Panc1 (cell line): ENCODE data around the gene CNKSR3. TPM values are rescaled to one million over a fixed set of nuclear protein-coding genes. Genes with fewer than 3 reads are reported as not detected.

Experiments used
- ATAC-seq: fragments of 200-7000 bp; cut with Tn5 transposase; 2 replicates; pipeline ENCODE4 v1.9.1; 2020; ENCODE audit warnings: mild to moderate bottlenecking, moderate library complexity
- BruUV-seq: library from RNA; stranded (reverse); fragments of 400-500 nt; replicated peaks from 2 replicates; lab custom pipeline; 2021; lab: Mats Ljungman, UMichigan
- CTCF ChIA-PET: fragments of 300-600 bp; sonication (Branson Sonifier 250); formaldehyde crosslinking; loops from one replicate; lab custom pipeline; 2022; ENCODE audit warnings: antibody characterized with exemption; lab: Charles Lee
- POLR2A ChIA-PET: fragments of 300-600 bp; sonication (Branson Sonifier 250); formaldehyde crosslinking; loops from one replicate; lab custom pipeline; 2022; ENCODE audit warnings: antibody characterized with exemption; lab: Charles Lee
- DNase-seq: peaks from one replicate; pipeline ENCODE4 v3.0.0-alpha.2; 2010; ENCODE audit warnings: low read depth, low spot score
- H3K27ac ChIP-seq: 2 replicates; pipeline ENCODE4 v1.5.1; 2011; ENCODE audit warnings: mild to moderate bottlenecking, low read length, inconsistent platforms
- H3K27me3 ChIP-seq: fragments of 200-500 bp; sonication (Bioruptor generic); 2 replicates; pipeline ENCODE4 v1.6.0; 2014; ENCODE audit warnings: low read length, inconsistent platforms; ENCODE audit not compliant: control insufficient read depth, insufficient read depth
- H3K36me3 ChIP-seq: fragments of 200-500 bp; sonication (Bioruptor generic); 2 replicates; pipeline ENCODE4 v1.5.1; 2014; ENCODE audit warnings: inconsistent platforms, mild to moderate bottlenecking, low read length, moderate library complexity; ENCODE audit not compliant: control insufficient read depth, insufficient read depth
- H3K4me1 ChIP-seq: 2 replicates; pipeline ENCODE4 v1.5.1; 2011; ENCODE audit warnings: inconsistent platforms, mild to moderate bottlenecking, low read length, moderate library complexity; ENCODE audit not compliant: control insufficient read depth, insufficient read depth
- H3K4me3 ChIP-seq, 2 experiments: 2 replicates each; pipeline ENCODE4 v1.5.1; 2011 to 2012; ENCODE audit warnings: low read depth in 2 of 2, low read length in 2 of 2, mild to moderate bottlenecking in 2 of 2, inconsistent platforms in 1 of 2, moderate library complexity in 1 of 2
- H3K9me3 ChIP-seq: fragments of 200-500 bp; sonication (Bioruptor generic); 2 replicates; pipeline ENCODE4 v1.5.1; 2014; ENCODE audit warnings: low read depth, mild to moderate bottlenecking, inconsistent platforms, low read length, moderate library complexity; ENCODE audit not compliant: control insufficient read depth, insufficient read depth
- POLR2AphosphoS5 ChIP-seq: IDR thresholded peaks from 2 replicates; pipeline ENCODE4 v1.6.1; 2012; ENCODE audit warnings: mild to moderate bottlenecking, low read depth, low read length, moderate library complexity
- SIN3A ChIP-seq: IDR thresholded peaks from 2 replicates; pipeline ENCODE4 v1.6.1; 2012; ENCODE audit warnings: low read depth, mild to moderate bottlenecking, low read length, moderate library complexity, borderline replicate concordance; ENCODE audit not compliant: insufficient read depth
- TCF7L2 ChIP-seq: IDR thresholded peaks from 2 replicates; pipeline ENCODE4 v1.6.1; 2011; ENCODE audit warnings: mild to moderate bottlenecking, low read depth, low read length, inconsistent platforms
- in situ Hi-C: cut with HindIII; loops from 2 replicates; pipeline ENCODE4 v1.10.0; 2016; ENCODE audit warnings: low sequenced_read_pairs, low pct_unique_long_range_greater_than_20kb
- intact Hi-C: fragments of 100-400 bp; cut with micrococcal nuclease; formaldehyde crosslinking; loops from one replicate; pipeline ENCODE4 v1.10.0; 2022; ENCODE audit not compliant: unreplicated experiment
- total RNA-seq: library from RNA; stranded (reverse); gene quantifications from one replicate; pipeline ENCODE4 v1.2.1, GENCODE V29; 2021; ENCODE audit not compliant: unreplicated experiment
- TF ChIP-seq, protein P1 (sequence below): fragments of 450-650 bp; IDR thresholded peaks from 2 replicates; pipeline ENCODE4 v1.5.1; 2017; ENCODE audit warnings: mild to moderate bottlenecking
- TF ChIP-seq, protein P2 (sequence below), 2 experiments: IDR thresholded peaks; 2 replicates each; pipeline ENCODE4 v1.6.1; 2011 to 2012; ENCODE audit warnings: low read depth in 2 of 2, control low read depth in 1 of 2, low read length in 1 of 2, mild to moderate bottlenecking in 1 of 2, moderate library complexity in 1 of 2; ENCODE audit not compliant: insufficient read depth in 1 of 2

The CNKSR3 gene
- total RNA-seq, 1 experiment from 2014 or later = 18.2 TPM

DNA sequence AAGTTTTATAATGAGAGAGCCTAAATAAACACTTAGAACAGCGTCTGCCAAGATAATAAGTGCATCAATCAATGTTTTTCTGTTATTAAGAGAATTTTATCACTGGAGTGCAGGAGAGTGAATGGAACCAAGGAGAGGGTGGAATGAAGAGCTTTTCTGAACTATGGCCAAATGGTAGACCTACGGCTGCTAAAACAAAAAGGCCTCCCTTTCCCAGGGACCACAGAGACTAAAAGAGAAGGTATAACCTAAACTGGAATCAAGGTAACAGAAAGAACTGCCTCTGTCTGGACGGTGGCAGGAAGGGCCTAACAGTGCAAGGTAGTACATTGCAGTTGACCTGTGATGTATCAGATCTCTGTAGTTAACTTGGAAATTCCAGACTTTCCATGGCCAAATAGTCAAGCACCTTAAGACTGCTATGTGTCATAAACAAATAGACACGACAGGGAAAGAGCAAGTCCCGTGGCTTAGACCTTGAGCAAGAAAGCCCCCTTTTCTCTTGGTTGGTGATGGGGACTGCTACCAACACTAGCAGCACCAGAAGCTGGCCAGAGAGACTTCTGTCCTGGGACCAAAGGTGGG lies 5.5 kb downstream of the CNKSR3 start:
- TF ChIP-seq, protein P1, sequence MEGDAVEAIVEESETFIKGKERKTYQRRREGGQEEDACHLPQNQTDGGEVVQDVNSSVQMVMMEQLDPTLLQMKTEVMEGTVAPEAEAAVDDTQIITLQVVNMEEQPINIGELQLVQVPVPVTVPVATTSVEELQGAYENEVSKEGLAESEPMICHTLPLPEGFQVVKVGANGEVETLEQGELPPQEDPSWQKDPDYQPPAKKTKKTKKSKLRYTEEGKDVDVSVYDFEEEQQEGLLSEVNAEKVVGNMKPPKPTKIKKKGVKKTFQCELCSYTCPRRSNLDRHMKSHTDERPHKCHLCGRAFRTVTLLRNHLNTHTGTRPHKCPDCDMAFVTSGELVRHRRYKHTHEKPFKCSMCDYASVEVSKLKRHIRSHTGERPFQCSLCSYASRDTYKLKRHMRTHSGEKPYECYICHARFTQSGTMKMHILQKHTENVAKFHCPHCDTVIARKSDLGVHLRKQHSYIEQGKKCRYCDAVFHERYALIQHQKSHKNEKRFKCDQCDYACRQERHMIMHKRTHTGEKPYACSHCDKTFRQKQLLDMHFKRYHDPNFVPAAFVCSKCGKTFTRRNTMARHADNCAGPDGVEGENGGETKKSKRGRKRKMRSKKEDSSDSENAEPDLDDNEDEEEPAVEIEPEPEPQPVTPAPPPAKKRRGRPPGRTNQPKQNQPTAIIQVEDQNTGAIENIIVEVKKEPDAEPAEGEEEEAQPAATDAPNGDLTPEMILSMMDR = no peak
- TF ChIP-seq, protein P2, sequence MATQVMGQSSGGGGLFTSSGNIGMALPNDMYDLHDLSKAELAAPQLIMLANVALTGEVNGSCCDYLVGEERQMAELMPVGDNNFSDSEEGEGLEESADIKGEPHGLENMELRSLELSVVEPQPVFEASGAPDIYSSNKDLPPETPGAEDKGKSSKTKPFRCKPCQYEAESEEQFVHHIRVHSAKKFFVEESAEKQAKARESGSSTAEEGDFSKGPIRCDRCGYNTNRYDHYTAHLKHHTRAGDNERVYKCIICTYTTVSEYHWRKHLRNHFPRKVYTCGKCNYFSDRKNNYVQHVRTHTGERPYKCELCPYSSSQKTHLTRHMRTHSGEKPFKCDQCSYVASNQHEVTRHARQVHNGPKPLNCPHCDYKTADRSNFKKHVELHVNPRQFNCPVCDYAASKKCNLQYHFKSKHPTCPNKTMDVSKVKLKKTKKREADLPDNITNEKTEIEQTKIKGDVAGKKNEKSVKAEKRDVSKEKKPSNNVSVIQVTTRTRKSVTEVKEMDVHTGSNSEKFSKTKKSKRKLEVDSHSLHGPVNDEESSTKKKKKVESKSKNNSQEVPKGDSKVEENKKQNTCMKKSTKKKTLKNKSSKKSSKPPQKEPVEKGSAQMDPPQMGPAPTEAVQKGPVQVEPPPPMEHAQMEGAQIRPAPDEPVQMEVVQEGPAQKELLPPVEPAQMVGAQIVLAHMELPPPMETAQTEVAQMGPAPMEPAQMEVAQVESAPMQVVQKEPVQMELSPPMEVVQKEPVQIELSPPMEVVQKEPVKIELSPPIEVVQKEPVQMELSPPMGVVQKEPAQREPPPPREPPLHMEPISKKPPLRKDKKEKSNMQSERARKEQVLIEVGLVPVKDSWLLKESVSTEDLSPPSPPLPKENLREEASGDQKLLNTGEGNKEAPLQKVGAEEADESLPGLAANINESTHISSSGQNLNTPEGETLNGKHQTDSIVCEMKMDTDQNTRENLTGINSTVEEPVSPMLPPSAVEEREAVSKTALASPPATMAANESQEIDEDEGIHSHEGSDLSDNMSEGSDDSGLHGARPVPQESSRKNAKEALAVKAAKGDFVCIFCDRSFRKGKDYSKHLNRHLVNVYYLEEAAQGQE (IDR thresholded peaks at IDR 0.05; ENCODE audit: insufficient read depth in 1 of 2, low read depth in 2 of 2, low read length in 1 of 2) = no peak
- TF ChIP-seq POLR2AphosphoS5 = no peak
- no peak for TF ChIP-seq SIN3A
- no peak for TF ChIP-seq TCF7L2
- ATAC-seq = no peak
- H3K4me3 ChIP-seq = no peak overlapping the region
- no TSS peak for BruUV-seq
- H3K27me3 ChIP-seq = no peaks in the 10 kb centered on the region
- intact Hi-C loops (loop anchor here (10.0 kb wide), 1 partner anchor 350 kb away; no protein-coding TSS in a partner anchor), in situ Hi-C loops (no loop called here)
- no peak for DNase-seq
- H3K9me3 ChIP-seq = no peaks in the 10 kb centered on the region
- no peaks in the 10 kb centered on the region for H3K36me3 ChIP-seq
- POLR2A ChIA-PET = no interaction called here
- CTCF ChIA-PET = no interaction called here
- H3K4me1 ChIP-seq = peaks cover 15% of the 10 kb centered on the region
- H3K27ac ChIP-seq = no peak overlapping the region

DNA sequence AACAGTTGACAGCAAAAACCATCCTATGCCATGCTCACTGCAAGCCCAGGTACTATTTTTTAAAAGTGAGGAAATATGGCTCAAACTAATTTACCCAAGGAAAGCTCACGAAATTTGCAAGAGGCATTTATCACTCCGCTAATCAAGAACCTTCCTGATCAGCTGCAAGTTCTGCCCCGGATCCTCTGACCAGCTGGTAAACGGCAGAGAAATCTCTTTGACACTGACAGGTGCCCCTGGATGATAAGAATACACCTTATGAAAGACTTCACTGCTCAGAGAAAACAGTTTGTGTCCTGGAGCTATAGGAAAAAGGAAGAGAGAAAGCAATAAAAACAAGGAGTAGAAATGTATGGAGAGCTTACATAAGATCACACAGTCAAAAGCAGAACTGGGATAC lies 6.4 kb downstream of the CNKSR3 start:
- BruUV-seq = no TSS peak
- intact Hi-C loops = loop anchor here (10.0 kb wide), 1 partner anchor 349 kb away; no protein-coding TSS in a partner anchor
- ChIA-PET POLR2A (no interaction called here), CTCF (no interaction called here)
- peaks cover 15% of the 10 kb centered on the region for H3K4me1 ChIP-seq
- ATAC-seq (no peak), DNase-seq (no peak)
- no peaks in the 10 kb centered on the region for H3K36me3 ChIP-seq
- H3K4me3 ChIP-seq = no peak overlapping the region
- in situ Hi-C loops = no loop called here
- TF ChIP-seq, protein P1 = no peak
- no peak for TF ChIP-seq POLR2AphosphoS5
- no peak for TF ChIP-seq TCF7L2
- no peak for TF ChIP-seq SIN3A
- TF ChIP-seq, protein P2 (IDR thresholded peaks at IDR 0.05; ENCODE audit: insufficient read depth in 1 of 2, low read depth in 2 of 2, low read length in 1 of 2) = no peak
- H3K9me3 ChIP-seq = no peaks in the 10 kb centered on the region
- no peak overlapping the region for H3K27ac ChIP-seq
- H3K27me3 ChIP-seq = no peaks in the 10 kb centered on the region
